K562 (cell line): ENCODE data around the gene ZNF575. TPM values are rescaled to one million over a fixed set of nuclear protein-coding genes. Genes with fewer than 3 reads are reported as not detected.

Experiments used
- ATAC-seq: fragments of 200-7000 bp; cut with Tn5 transposase; 3 replicates; pipeline ENCODE4 v1.9.1; 2020; ENCODE audit warnings: moderate library complexity
- BruUV-seq: library from RNA; stranded (reverse); fragments of 400-500 nt; replicated peaks from 2 replicates; lab custom pipeline; 2021; lab: Mats Ljungman, UMichigan
- CTCF ChIA-PET: fragments of 300-600 bp; formaldehyde crosslinking; extraction: SDS; loops from one replicate; lab custom pipeline; 2021; ENCODE audit warnings: low intra/inter-chr PET ratio; lab: Yijun Ruan, JAX
- POLR2A ChIA-PET: fragments of 300-600, 350-650 bp; sonication (Branson Sonifier 250); formaldehyde crosslinking; extraction: SDS; loops from one replicate; lab custom pipeline; 2021; ENCODE audit warnings: antibody characterized with exemption, inconsistent platforms; lab: Yijun Ruan, JAX
- DNase-seq, 4 experiments: peaks; one replicate each; pipeline versions ENCODE4 v3.0.0 to v3.0.0-alpha.2; 2011 to 2018; ENCODE audit warnings: low spot score in 3 of 4, mixed read lengths in 3 of 4; ENCODE audit errors: extremely low read depth in 1 of 4
- FAIRE-seq: peaks from 2 replicates; lab custom pipeline; 2011; peaks lifted over from hg19 to GRCh38; lab: Jason Lieb, UNC
- H2AFZ ChIP-seq: 2 replicates; pipeline ENCODE4 v1.6.0; 2011; ENCODE audit warnings: low read depth, low read length, control low read depth, inconsistent platforms
- H3K27ac ChIP-seq: fragments of 200-600 bp; 3 replicates; pipeline ENCODE4 v1.8.0; 2011; ENCODE audit warnings: low read depth, mild to moderate bottlenecking, control low read depth, inconsistent platforms, low read length, moderate library complexity, mixed read lengths; ENCODE audit errors: extremely low read depth
- H3K27me3 ChIP-seq, 2 experiments: fragments of 300-600 bp in 1 of 2; 2 replicates in 1 of 2; 3 replicates in 1 of 2; pipeline versions ENCODE4 v1.6.0 to v1.8.0; 2011; ENCODE audit warnings: inconsistent platforms in 2 of 2, low read length in 2 of 2, mild to moderate bottlenecking in 1 of 2, mixed read lengths in 1 of 2, moderate library complexity in 1 of 2; ENCODE audit not compliant: control insufficient read depth in 2 of 2, insufficient read depth in 2 of 2
- H3K36me3 ChIP-seq: fragments of 300-600 bp; 3 replicates; pipeline ENCODE4 v1.8.0; 2011; ENCODE audit warnings: mild to moderate bottlenecking, low read length, inconsistent platforms; ENCODE audit not compliant: control insufficient read depth, insufficient read depth
- H3K4me1 ChIP-seq, 2 experiments: fragments of 200-600 bp in 1 of 2; replicated peaks in 1 of 2; 2 replicates in 1 of 2; 3 replicates in 1 of 2; pipeline versions ENCODE4 v1.5.1 to v1.8.0; 2011; ENCODE audit warnings: inconsistent platforms in 2 of 2, low read length in 2 of 2, mild to moderate bottlenecking in 1 of 2, mixed read lengths in 1 of 2, moderate library complexity in 1 of 2; ENCODE audit not compliant: control insufficient read depth in 2 of 2, insufficient read depth in 2 of 2
- H3K4me2 ChIP-seq: 2 replicates; pipeline ENCODE4 v1.6.1; 2011; ENCODE audit warnings: low read length, control low read depth, inconsistent platforms, mixed read lengths; ENCODE audit not compliant: insufficient read depth
- H3K4me3 ChIP-seq: fragments of 200-600 bp; sonication (generic), shearing (Covaris generic); 2 replicates; pipeline ENCODE4 v1.5.1; 2016; ENCODE audit warnings: control low read depth, inconsistent platforms
- H3K79me2 ChIP-seq: fragments of 200-600 bp; 3 replicates; pipeline ENCODE4 v1.8.0; 2011; ENCODE audit warnings: low read length, inconsistent platforms; ENCODE audit not compliant: control insufficient read depth, insufficient read depth
- H3K9ac ChIP-seq, 2 experiments: 2 replicates each; pipeline versions ENCODE4 v1.6.0 to v1.6.1; 2011; ENCODE audit warnings: low read depth in 2 of 2, low read length in 2 of 2, control low read depth in 1 of 2, inconsistent platforms in 1 of 2, mild to moderate bottlenecking in 1 of 2, mixed read lengths in 1 of 2; ENCODE audit not compliant: insufficient read depth in 1 of 2
- H3K9me1 ChIP-seq: one replicate; pipeline ENCODE4 v1.6.0; 2011; ENCODE audit warnings: inconsistent platforms, mild to moderate bottlenecking, low read length, moderate library complexity; ENCODE audit not compliant: control insufficient read depth, insufficient read depth
- H3K9me3 ChIP-seq: replicated peaks from 2 replicates; pipeline ENCODE4 v1.5.1; 2011; ENCODE audit warnings: low read depth, low read length, inconsistent platforms; ENCODE audit not compliant: control insufficient read depth, insufficient read depth
- H4K20me1 ChIP-seq: replicated peaks from 2 replicates; pipeline ENCODE4 v1.6.1; 2011; ENCODE audit warnings: low read length, inconsistent platforms, mixed read lengths; ENCODE audit not compliant: control insufficient read depth, insufficient read depth
- ADNP ChIP-seq: fragments of 200-800 bp; sonication (Bioruptor generic); IDR thresholded peaks from 2 replicates; pipeline ENCODE4 v1.6.1; 2016; ENCODE audit warnings: missing genetic modification characterization, missing compliant biosample characterization
- BCOR ChIP-seq: fragments of 450-650 bp; IDR thresholded peaks from 2 replicates; pipeline ENCODE4 v1.6.1; 2016
- CBX3 ChIP-seq, 2 experiments: IDR thresholded peaks; 1 replicate in 1 of 2; 2 replicates in 1 of 2; pipeline ENCODE4 v1.6.1; 2012; ENCODE audit warnings: inconsistent platforms in 2 of 2, low read length in 2 of 2, borderline replicate concordance in 1 of 2, control low read depth in 1 of 2
- CHD1 ChIP-seq: fragments of 200-600 bp; sonication (generic); IDR thresholded peaks from one replicate; pipeline ENCODE4 v1.6.1; 2012; ENCODE audit warnings: mild to moderate bottlenecking, moderate library complexity, low read length, inconsistent platforms
- CREB1 ChIP-seq, 2 experiments: sonication (generic) in 1 of 2; formaldehyde crosslinking in 1 of 2; IDR thresholded peaks; 2 replicates each; pipeline versions ENCODE4 v1.6.1 to v1.8.0; 2012 to 2022; ENCODE audit warnings: inconsistent platforms in 1 of 2, mild to moderate bottlenecking in 1 of 2, missing genetic modification reagents in 1 of 2, moderate library complexity in 1 of 2
- HLTF ChIP-seq: fragments of 450-650 bp; IDR thresholded peaks from 2 replicates; pipeline ENCODE4 v1.6.1; 2016
- POU5F1 ChIP-seq: fragments of 150-350 bp; IDR thresholded peaks from 2 replicates; pipeline ENCODE4 v1.6.1; 2014; ENCODE audit warnings: borderline replicate concordance, low read length, low read depth, mild to moderate bottlenecking; ENCODE audit not compliant: partially characterized antibody
- RB1 ChIP-seq: fragments of 450-650 bp; IDR thresholded peaks from 2 replicates; pipeline ENCODE4 v1.6.1; 2017; ENCODE audit warnings: low read depth, mild to moderate bottlenecking
- RCOR1 ChIP-seq, 2 experiments: IDR thresholded peaks; 2 replicates each; pipeline ENCODE4 v1.6.1; 2012; ENCODE audit warnings: low read depth in 2 of 2, low read length in 2 of 2, borderline replicate concordance in 1 of 2, improper control_type of control experiment in 1 of 2
- SRF ChIP-seq, 2 experiments: fragments of 250-450, 450-650 bp in 1 of 2; sonication (Bioruptor Pico) in 1 of 2; sonication (generic) in 1 of 2; formaldehyde crosslinking; IDR thresholded peaks; 2 replicates each; pipeline versions ENCODE4 v1.5.0 to v1.5.1; 2020 to 2022; ENCODE audit warnings: mild to moderate bottlenecking in 1 of 2, missing genetic modification reagents in 1 of 2
- YY1 ChIP-seq, 3 experiments: IDR thresholded peaks; 2 replicates each; pipeline ENCODE4 v1.6.1; 2011; ENCODE audit warnings: low read length in 2 of 3, mild to moderate bottlenecking in 2 of 3, moderate library complexity in 2 of 3, borderline replicate concordance in 1 of 3, control low read depth in 1 of 3, low read depth in 1 of 3; ENCODE audit not compliant: insufficient read depth in 3 of 3, insufficient replicate concordance in 2 of 3, control insufficient read depth in 1 of 3, insufficient read length in 1 of 3; ENCODE audit errors: extremely low read depth in 1 of 3
- ZSCAN32 ChIP-seq: fragments of 450-650 bp; formaldehyde crosslinking; IDR thresholded peaks from 2 replicates; pipeline ENCODE4 v1.4.0; 2020; ENCODE audit warnings: mild to moderate bottlenecking, moderate library complexity
- WGBS: fragments of 100-300 bp; shearing (Covaris generic); methylation state at CpG from one replicate; pipeline ENCODE4 v1.1.6; 2016; ENCODE audit warnings: low coverage, mixed read lengths; ENCODE audit not compliant: insufficient coverage; ENCODE audit errors: missing lambda C conversion rate; 5-methylcytosine and 5-hydroxymethylcytosine counted together
- in situ Hi-C: fragments of 300-500 bp; cut with MboI; formaldehyde crosslinking; loops from 4 replicates; pipeline ENCODE4 v1.15.0; 2018; ENCODE audit warnings: inconsistent platforms, mixed read lengths
- intact Hi-C: fragments of 100-400 bp; cut with micrococcal nuclease; formaldehyde crosslinking; loops from 2 replicates; pipeline ENCODE4 v1.14.2; 2022
- polyA plus RNA-seq, 8 experiments: library from polyadenylated mRNA; depleted of rRNA in 4 of 8; stranded (reverse) in 5 of 8; unstranded in 3 of 8; fragments of >200 nt; fragmentation: Nextera tagmentation in 2 of 8; fragmentation: Illumina TruSeq in 1 of 8; extraction: Ambion mirVana in 2 of 8; extraction: Trizol in 1 of 8; gene quantifications; 2 replicates each; pipeline versions ENCODE4 v1.2.1 to v1.2.3, GENCODE V29; 2011 to 2014; ENCODE audit warnings: inconsistent platforms in 1 of 8, missing spikeins in 1 of 8
- total RNA-seq, 7 experiments: library from RNA; depleted of rRNA in 6 of 7; stranded (reverse); fragments of >200 nt in 6 of 7; fragmentation: Illumina TruSeq in 2 of 7; extraction: Trizol in 2 of 7; gene quantifications; 2 replicates each; pipeline versions ENCODE4 v1.2.1 to v1.2.3, GENCODE V29; 2011 to 2021; ENCODE audit warnings: low replicate concordance in 1 of 7
- TF ChIP-seq, protein P1 (sequence below): fragments of 250-450 bp; sonication (Bioruptor Pico); IDR thresholded peaks from 2 replicates; pipeline ENCODE4 v1.5.0; 2021
- TF ChIP-seq, protein P2 (sequence below): sonication (generic); formaldehyde crosslinking; IDR thresholded peaks from 2 replicates; pipeline ENCODE4 v1.8.1; 2023; ENCODE audit warnings: mild to moderate bottlenecking, missing genetic modification reagents, moderate library complexity
- TF ChIP-seq, protein P3 (sequence below): sonication (generic); formaldehyde crosslinking; IDR thresholded peaks from 2 replicates; pipeline ENCODE4 v1.8.0; 2022; ENCODE audit warnings: mild to moderate bottlenecking, low read depth, missing genetic modification reagents
- TF ChIP-seq, protein P4 (sequence below): sonication (generic); formaldehyde crosslinking; IDR thresholded peaks from 2 replicates; pipeline ENCODE4 v1.8.0; 2022; ENCODE audit warnings: missing genetic modification reagents, mild to moderate bottlenecking, moderate library complexity, borderline replicate concordance

The ZNF575 gene
- total and polyA plus RNA-seq, 9 of the 15 experiments (the other 6 are each of a cell fraction or from before 2014, with no cell fraction given): 0.20 to 0.98 (median 0.32) TPM; not detected in 6

DNA sequence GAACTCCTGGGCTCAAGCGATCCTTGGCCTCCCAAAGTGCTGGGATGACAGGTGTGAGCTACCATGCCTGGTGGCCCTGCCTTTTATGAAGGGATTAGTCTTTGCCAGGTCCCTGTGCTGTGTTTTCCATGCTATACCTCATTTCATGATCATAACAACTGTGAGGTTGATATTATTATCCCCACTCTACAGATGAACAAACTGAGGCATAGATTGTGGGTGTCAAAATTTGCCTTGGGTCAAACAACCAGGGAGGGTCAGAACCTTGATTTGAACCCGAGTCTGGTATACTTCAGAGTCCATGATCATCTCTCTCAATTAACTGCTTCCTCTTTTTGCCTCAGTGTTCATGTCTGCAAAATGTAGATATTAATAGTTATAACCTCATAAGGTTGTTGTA, 49.5 kb downstream of the ZNF575 start (continued):
- TF ChIP-seq CBX3 (IDR thresholded peaks at IDR 0.05; ENCODE audit: borderline replicate concordance in 1 of 2, low read length in 2 of 2): 0 out of 3 replicates have a peak, but pooled peaks of 1 of the 2 experiments have one; percentile 33
- TF ChIP-seq BCOR: peak; percentile 88
- no peak for TF ChIP-seq HLTF
- TF ChIP-seq, protein P1, sequence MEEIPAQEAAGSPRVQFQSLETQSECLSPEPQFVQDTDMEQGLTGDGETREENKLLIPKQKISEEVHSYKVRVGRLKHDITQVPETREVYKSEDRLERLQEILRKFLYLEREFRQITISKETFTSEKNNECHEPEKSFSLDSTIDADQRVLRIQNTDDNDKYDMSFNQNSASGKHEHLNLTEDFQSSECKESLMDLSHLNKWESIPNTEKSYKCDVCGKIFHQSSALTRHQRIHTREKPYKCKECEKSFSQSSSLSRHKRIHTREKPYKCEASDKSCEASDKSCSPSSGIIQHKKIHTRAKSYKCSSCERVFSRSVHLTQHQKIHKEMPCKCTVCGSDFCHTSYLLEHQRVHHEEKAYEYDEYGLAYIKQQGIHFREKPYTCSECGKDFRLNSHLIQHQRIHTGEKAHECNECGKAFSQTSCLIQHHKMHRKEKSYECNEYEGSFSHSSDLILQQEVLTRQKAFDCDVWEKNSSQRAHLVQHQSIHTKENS: no peak
- TF ChIP-seq CHD1: no peak
- TF ChIP-seq, protein P2, sequence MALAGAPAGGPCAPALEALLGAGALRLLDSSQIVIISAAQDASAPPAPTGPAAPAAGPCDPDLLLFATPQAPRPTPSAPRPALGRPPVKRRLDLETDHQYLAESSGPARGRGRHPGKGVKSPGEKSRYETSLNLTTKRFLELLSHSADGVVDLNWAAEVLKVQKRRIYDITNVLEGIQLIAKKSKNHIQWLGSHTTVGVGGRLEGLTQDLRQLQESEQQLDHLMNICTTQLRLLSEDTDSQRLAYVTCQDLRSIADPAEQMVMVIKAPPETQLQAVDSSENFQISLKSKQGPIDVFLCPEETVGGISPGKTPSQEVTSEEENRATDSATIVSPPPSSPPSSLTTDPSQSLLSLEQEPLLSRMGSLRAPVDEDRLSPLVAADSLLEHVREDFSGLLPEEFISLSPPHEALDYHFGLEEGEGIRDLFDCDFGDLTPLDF (CRISPR knock-in tag): no peak
- peak; percentile 36 to 54; a peak in 2 of 4 replicates for TF ChIP-seq RCOR1 (IDR thresholded peaks at IDR 0.05; ENCODE audit: borderline replicate concordance in 1 of 2, low read depth in 2 of 2, low read length in 2 of 2)
- peak; percentile 82 for TF ChIP-seq ADNP (tag)

DNA sequence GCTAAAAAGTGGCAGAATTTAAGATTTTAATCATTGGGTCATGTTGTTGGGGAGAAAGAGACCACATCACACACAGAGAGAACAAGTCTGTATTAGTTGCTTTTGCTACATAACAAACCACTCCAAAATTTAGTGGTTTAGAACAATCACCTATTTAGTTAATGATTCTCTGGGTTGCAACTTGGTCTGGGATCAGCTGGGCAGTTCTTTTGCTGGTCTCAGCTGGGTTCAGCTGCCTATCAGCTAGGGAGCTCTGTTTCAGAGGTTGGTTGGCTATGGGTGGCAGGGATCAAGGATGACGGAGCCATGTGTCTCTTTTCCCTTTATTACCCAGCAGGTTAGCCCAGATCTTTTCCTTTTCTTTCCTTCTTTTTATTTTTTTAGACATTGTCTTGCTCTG, 51.5 kb downstream of the ZNF575 start:
- Histone ChIP-seq H3K4me3 (no peak overlapping the region), H3K36me3 (no peaks in the 10 kb centered on the region), H3K4me1 (peaks cover 10 to 13% of the 10 kb centered on the region in 2 experiments; a peak in 4 of 5 replicates), H4K20me1 (no peaks in the 10 kb centered on the region), H3K9ac (0 out of 4 replicates have a peak overlapping the region, but pooled peaks of 1 of the 2 experiments have one; percentile 10), H3K9me3 (no peaks in the 10 kb centered on the region), H3K79me2 (no peaks in the 10 kb centered on the region), H3K27ac (peak overlapping the region; percentile 45; the same call in 1 of the 3 replicates), H3K4me2 (no peak overlapping the region), H3K9me1 (no peaks in the 10 kb centered on the region), H2AFZ (0 out of 2 replicates have a peak overlapping the region, but pooled peaks have one; percentile 26), H3K27me3 (no peaks in the 10 kb centered on the region)
- intact Hi-C loops: no loop called here
- CTCF ChIA-PET: no interaction called here
- BruUV-seq: no TSS peak
- DNase-seq (no peak), FAIRE-seq (peak; percentile 42), ATAC-seq (no peak)
- 100% methylated on average over 1 of the region's 1 CpG for WGBS
- in situ Hi-C loops: no loop called here
- POLR2A ChIA-PET: interaction anchor here (0.7 to 1.2 kb wide), 2 partner anchors 10 to 11 kb away, joined by 3 read pairs; partner anchors contain the start of gene XRCC1
- TF ChIP-seq, protein P3, sequence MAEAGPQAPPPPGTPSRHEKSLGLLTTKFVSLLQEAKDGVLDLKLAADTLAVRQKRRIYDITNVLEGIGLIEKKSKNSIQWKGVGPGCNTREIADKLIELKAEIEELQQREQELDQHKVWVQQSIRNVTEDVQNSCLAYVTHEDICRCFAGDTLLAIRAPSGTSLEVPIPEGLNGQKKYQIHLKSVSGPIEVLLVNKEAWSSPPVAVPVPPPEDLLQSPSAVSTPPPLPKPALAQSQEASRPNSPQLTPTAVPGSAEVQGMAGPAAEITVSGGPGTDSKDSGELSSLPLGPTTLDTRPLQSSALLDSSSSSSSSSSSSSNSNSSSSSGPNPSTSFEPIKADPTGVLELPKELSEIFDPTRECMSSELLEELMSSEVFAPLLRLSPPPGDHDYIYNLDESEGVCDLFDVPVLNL (CRISPR knock-in tag): no peak
- TF ChIP-seq, protein P4, sequence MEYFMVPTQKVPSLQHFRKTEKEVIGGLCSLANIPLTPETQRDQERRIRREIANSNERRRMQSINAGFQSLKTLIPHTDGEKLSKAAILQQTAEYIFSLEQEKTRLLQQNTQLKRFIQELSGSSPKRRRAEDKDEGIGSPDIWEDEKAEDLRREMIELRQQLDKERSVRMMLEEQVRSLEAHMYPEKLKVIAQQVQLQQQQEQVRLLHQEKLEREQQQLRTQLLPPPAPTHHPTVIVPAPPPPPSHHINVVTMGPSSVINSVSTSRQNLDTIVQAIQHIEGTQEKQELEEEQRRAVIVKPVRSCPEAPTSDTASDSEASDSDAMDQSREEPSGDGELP (CRISPR knock-in tag): no peak
- TF ChIP-seq POU5F1: no peak
- TF ChIP-seq YY1 (IDR thresholded peaks at IDR 0.05; ENCODE audit: borderline replicate concordance in 1 of 3, control insufficient read depth in 1 of 3, extremely low read depth in 1 of 3, insufficient read depth in 3 of 3, insufficient read length in 1 of 3, insufficient replicate concordance in 2 of 3, low read depth in 1 of 3, low read length in 2 of 3): no peak
- TF ChIP-seq RB1: no peak
- TF ChIP-seq CREB1 (IDR thresholded peaks at IDR 0.05): no peak
- no peak for TF ChIP-seq CREB1 (CRISPR knock-in tag; IDR thresholded peaks at IDR 0.05)
- TF ChIP-seq ZSCAN32 (CRISPR knock-in tag): no peak
- no peak for TF ChIP-seq SRF (CRISPR knock-in tag; IDR thresholded peaks at IDR 0.05)
